ENCODE measurements around the gene THYN1.

DNA sequence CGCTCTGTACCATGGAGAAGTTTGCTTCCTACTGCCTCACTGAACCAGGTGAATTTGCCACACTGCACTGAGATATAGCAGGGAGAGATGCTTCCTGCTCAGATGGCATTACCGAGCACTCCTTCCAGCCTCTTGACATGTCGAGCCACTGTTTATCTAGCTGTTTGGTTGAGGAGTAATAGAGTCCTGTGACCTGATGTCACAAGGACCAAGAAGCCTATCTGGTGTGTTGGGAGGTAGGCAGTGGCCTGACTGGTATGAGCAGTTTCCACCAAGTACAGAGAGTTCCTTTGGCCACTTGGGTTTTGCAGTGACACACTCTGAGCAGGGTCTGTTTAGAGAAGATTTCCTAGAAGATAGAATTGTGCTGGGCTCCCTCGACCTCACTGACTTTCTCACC is 5.4 kb upstream of the THYN1 start:
- TF ChIP-seq POLR2A (IDR thresholded peaks at IDR 0.05; ENCODE audit: low read depth, low read length) (no peak), POLR2AphosphoS5 (IDR thresholded peaks at IDR 0.05; ENCODE audit: low read depth, low read length) (no peak), TAF1 (IDR thresholded peaks at IDR 0.05; ENCODE audit: low read depth, low read length) (no peak), POU2F2 (IDR thresholded peaks at IDR 0.05; ENCODE audit: low read depth, low read length) (no peak)

Measured in GM12891 (cell line).